Measurements from ENCODE around the gene GPHN.

GPHN gene

GRCh38 chr14:66507722-66508546 is at the start of gene GPHN:
Gene GPHN (plus strand): TSS chr14:66508147.
- DNase-seq (ENCODE audit: low read depth, low spot score), result peak; percentile 73

- DNase-seq (ENCODE audit: low read depth, low spot score), result no peak
These were observed 48.3 kb upstream of the GPHN start for GRCh38 chr14:66459603-66460002.

- DNase-seq (ENCODE audit: low read depth, low spot score), result no peak
These were observed 43.7 kb upstream of the GPHN start for GRCh38 chr14:66464261-66464660.

GRCh38 chr14:66468778-66469367 is 39.1 kb upstream of the GPHN start:
- DNase-seq (ENCODE audit: low read depth, low spot score), result no peak

- DNase-seq (ENCODE audit: low read depth, low spot score), result no peak
These were observed 36.4 kb upstream of the GPHN start for GRCh38 chr14:66471584-66471983.

- DNase-seq (ENCODE audit: low read depth, low spot score), result no peak
These were observed 35.7 kb upstream of the GPHN start for GRCh38 chr14:66472251-66472650.

- DNase-seq (ENCODE audit: low read depth, low spot score), result no peak
These were observed 34.7 kb upstream of the GPHN start for GRCh38 chr14:66473223-66473622.

GRCh38 chr14:66476964-66477363 is 31.0 kb upstream of the GPHN start:
- no peak for DNase-seq (ENCODE audit: low read depth, low spot score)

GRCh38 chr14:66477567-66477966 is 30.4 kb upstream of the GPHN start:
- DNase-seq (ENCODE audit: low read depth, low spot score), result no peak

- DNase-seq (ENCODE audit: low read depth, low spot score), result no peak
These were observed 25.1 kb upstream of the GPHN start for GRCh38 chr14:66482873-66483272.

GRCh38 chr14:66483322-66483721 is 24.6 kb upstream of the GPHN start:
- no peak for DNase-seq (ENCODE audit: low read depth, low spot score)

GRCh38 chr14:66485029-66485428 is 22.9 kb upstream of the GPHN start:
- DNase-seq (ENCODE audit: low read depth, low spot score), result no peak

- DNase-seq (ENCODE audit: low read depth, low spot score), result no peak
These were observed 22.0 kb upstream of the GPHN start, which contains the start of gene CCDC196 for GRCh38 chr14:66485910-66486421. Gene CCDC196 (plus strand): TSS chr14:66486371. CDS start chr14:66486503, 132 bp downstream.

- no peak for DNase-seq (ENCODE audit: low read depth, low spot score)
These were observed 20.8 kb upstream of the GPHN start for GRCh38 chr14:66487164-66487563.

- DNase-seq (ENCODE audit: low read depth, low spot score), result no peak
These were observed 17.5 kb upstream of the GPHN start for GRCh38 chr14:66490143-66491111.

GRCh38 chr14:66493750-66494149 is 14.2 kb upstream of the GPHN start:
- no peak for DNase-seq (ENCODE audit: low read depth, low spot score)

- peak; percentile 6 for DNase-seq (ENCODE audit: low read depth, low spot score)
These were observed 12.5 kb upstream of the GPHN start for GRCh38 chr14:66495218-66496098.

GRCh38 chr14:66496188-66496807 is 11.6 kb upstream of the GPHN start:
- DNase-seq (ENCODE audit: low read depth, low spot score), result no peak

- no peak for DNase-seq (ENCODE audit: low read depth, low spot score)
These were observed 11.0 kb upstream of the GPHN start for GRCh38 chr14:66496911-66497310.

- no peak for DNase-seq (ENCODE audit: low read depth, low spot score)
These were observed 9.6 kb upstream of the GPHN start for GRCh38 chr14:66498311-66498710.
